ENCODE results near the gene ZSCAN31. TPM values are rescaled to one million over a fixed set of nuclear protein-coding genes. Genes with fewer than 3 reads are reported as not detected.

The ZSCAN31 gene
- total RNA-seq, 1 experiment from 2014 or later = 6.6 TPM

- TF ChIP-seq KAT7 (CRISPR knock-in tag; IDR thresholded peaks at IDR 0.05; ENCODE audit: borderline replicate concordance) (0 out of 2 replicates have a peak, but pooled peaks have one; percentile 83), MLX (CRISPR knock-in tag; IDR thresholded peaks at IDR 0.05) (no peak), TCF7 (CRISPR knock-in tag; IDR thresholded peaks at IDR 0.05; ENCODE audit: low read depth) (no peak), NFATC4 (CRISPR knock-in tag; IDR thresholded peaks at IDR 0.05) (no peak)
These were observed 47.5 kb upstream of the ZSCAN31 start (continued) for GRCh38 chr6:28383235-28384142.

GRCh38 chr6:28380381-28380780 lies 44.4 kb upstream of the ZSCAN31 start:
- no peak overlapping the region for H3K4me3 Mint-ChIP-seq
- H3K27me3 Mint-ChIP-seq (ENCODE audit: low read depth) = no peaks in the 10 kb centered on the region
- ATAC-seq (no peak), DNase-seq (ENCODE audit: low spot score) (no peak)
- TF ChIP-seq KAT7 (CRISPR knock-in tag; IDR thresholded peaks at IDR 0.05; ENCODE audit: borderline replicate concordance) = no peak
- TF ChIP-seq ZNF121 (CRISPR knock-in tag; IDR thresholded peaks at IDR 0.05) = no peak
- TF ChIP-seq PRRX2 (CRISPR knock-in tag; IDR thresholded peaks at IDR 0.05) = no peak
- no peak for TF ChIP-seq GABPB1 (CRISPR knock-in tag; IDR thresholded peaks at IDR 0.05)
- TF ChIP-seq STAT6 (CRISPR knock-in tag; conservative IDR thresholded peaks at IDR 0.05; ENCODE audit: low read depth) = no peak
- no peak for TF ChIP-seq PREB (CRISPR knock-in tag; IDR thresholded peaks at IDR 0.05; ENCODE audit: borderline replicate concordance)
- no peak for TF ChIP-seq TCF7 (CRISPR knock-in tag; IDR thresholded peaks at IDR 0.05; ENCODE audit: low read depth)
- TF ChIP-seq AFF4 (CRISPR knock-in tag; IDR thresholded peaks at IDR 0.05; ENCODE audit: borderline replicate concordance) = no peak
- H3K27ac Mint-ChIP-seq = no peak overlapping the region
- POLR2A ChIA-PET = no interaction called here
- peaks cover 33% of the 10 kb centered on the region for H3K36me3 Mint-ChIP-seq
- no peaks in the 10 kb centered on the region for H3K9me3 Mint-ChIP-seq
- CTCF ChIA-PET = no interaction called here
- H3K4me1 Mint-ChIP-seq = peaks cover 30% of the 10 kb centered on the region

- peaks cover 33% of the 10 kb centered on the region for H3K36me3 Mint-ChIP-seq
- CTCF ChIA-PET = no interaction called here
- DNase-seq (ENCODE audit: low spot score) = no peak
- TF ChIP-seq MYBL2 (CRISPR knock-in tag; IDR thresholded peaks at IDR 0.05) (no peak), E2F4 (CRISPR knock-in tag; IDR thresholded peaks at IDR 0.05; ENCODE audit: borderline replicate concordance, low read depth) (no peak), ZNF416 (CRISPR knock-in tag; IDR thresholded peaks at IDR 0.05) (no peak), EMX1 (CRISPR knock-in tag; IDR thresholded peaks at IDR 0.05) (no peak)
- TF ChIP-seq, protein P1, sequence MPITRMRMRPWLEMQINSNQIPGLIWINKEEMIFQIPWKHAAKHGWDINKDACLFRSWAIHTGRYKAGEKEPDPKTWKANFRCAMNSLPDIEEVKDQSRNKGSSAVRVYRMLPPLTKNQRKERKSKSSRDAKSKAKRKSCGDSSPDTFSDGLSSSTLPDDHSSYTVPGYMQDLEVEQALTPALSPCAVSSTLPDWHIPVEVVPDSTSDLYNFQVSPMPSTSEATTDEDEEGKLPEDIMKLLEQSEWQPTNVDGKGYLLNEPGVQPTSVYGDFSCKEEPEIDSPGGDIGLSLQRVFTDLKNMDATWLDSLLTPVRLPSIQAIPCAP (CRISPR knock-in tag; IDR thresholded peaks at IDR 0.05) = no peak
- TF ChIP-seq, protein P2, sequence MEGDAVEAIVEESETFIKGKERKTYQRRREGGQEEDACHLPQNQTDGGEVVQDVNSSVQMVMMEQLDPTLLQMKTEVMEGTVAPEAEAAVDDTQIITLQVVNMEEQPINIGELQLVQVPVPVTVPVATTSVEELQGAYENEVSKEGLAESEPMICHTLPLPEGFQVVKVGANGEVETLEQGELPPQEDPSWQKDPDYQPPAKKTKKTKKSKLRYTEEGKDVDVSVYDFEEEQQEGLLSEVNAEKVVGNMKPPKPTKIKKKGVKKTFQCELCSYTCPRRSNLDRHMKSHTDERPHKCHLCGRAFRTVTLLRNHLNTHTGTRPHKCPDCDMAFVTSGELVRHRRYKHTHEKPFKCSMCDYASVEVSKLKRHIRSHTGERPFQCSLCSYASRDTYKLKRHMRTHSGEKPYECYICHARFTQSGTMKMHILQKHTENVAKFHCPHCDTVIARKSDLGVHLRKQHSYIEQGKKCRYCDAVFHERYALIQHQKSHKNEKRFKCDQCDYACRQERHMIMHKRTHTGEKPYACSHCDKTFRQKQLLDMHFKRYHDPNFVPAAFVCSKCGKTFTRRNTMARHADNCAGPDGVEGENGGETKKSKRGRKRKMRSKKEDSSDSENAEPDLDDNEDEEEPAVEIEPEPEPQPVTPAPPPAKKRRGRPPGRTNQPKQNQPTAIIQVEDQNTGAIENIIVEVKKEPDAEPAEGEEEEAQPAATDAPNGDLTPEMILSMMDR (IDR thresholded peaks at IDR 0.05) = no peak
- TF ChIP-seq, protein P3, sequence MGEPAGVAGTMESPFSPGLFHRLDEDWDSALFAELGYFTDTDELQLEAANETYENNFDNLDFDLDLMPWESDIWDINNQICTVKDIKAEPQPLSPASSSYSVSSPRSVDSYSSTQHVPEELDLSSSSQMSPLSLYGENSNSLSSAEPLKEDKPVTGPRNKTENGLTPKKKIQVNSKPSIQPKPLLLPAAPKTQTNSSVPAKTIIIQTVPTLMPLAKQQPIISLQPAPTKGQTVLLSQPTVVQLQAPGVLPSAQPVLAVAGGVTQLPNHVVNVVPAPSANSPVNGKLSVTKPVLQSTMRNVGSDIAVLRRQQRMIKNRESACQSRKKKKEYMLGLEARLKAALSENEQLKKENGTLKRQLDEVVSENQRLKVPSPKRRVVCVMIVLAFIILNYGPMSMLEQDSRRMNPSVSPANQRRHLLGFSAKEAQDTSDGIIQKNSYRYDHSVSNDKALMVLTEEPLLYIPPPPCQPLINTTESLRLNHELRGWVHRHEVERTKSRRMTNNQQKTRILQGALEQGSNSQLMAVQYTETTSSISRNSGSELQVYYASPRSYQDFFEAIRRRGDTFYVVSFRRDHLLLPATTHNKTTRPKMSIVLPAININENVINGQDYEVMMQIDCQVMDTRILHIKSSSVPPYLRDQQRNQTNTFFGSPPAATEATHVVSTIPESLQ (CRISPR knock-in tag; IDR thresholded peaks at IDR 0.05) = no peak
These were observed 42.7 kb upstream of the ZSCAN31 start for GRCh38 chr6:28378644-28379043.

More at GRCh38 chr6:28378644-28379043, 42.7 kb upstream of the ZSCAN31 start:
- H3K27me3 Mint-ChIP-seq (ENCODE audit: low read depth) = no peaks in the 10 kb centered on the region
- H3K27ac Mint-ChIP-seq = no peak overlapping the region
- ATAC-seq = no peak
- peaks cover 24% of the 10 kb centered on the region for H3K4me1 Mint-ChIP-seq
- H3K9me3 Mint-ChIP-seq = no peaks in the 10 kb centered on the region
- no peak overlapping the region for H3K4me3 Mint-ChIP-seq
- POLR2A ChIA-PET = no interaction called here

All from WTC11 (cell line).